ENCODE results near the gene SMIM44. TPM values are rescaled to one million over a fixed set of nuclear protein-coding genes. Genes with fewer than 3 reads are reported as not detected.

Gene SMIM44
- total and polyA plus RNA-seq, 9 of the 15 experiments (the other 6 are each of a cell fraction or from before 2014, with no cell fraction given) = not detected

DNA sequence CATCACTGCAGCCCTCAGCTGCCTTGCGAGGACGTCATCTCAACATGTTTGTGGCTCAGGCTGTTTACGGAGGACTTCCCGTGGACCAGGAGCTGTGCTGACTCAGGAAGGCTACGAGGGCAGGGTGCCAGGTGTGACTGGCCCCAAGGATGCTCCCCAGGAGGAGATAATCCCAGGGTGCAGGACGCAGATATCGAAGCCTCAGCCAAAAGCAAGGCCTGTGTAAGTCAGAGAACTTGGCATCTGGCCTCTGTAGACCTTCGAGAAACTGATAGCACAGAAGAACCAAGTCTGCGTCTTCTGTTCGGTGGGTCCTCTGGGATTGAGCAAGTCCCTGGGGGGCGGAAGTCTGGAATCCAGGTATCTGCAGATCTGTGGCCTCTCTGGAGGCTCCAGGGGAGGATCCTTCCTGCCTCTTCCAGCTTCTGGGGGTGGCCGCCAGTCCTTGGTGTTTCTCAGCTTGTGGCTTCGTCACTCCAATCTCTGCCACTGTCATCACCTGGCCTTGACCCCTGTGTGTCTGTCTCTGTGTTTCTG, 19.9 kb upstream of the SMIM44 start (continued):
- TF ChIP-seq ZNF140 (CRISPR knock-in tag; IDR thresholded peaks at IDR 0.05) (no peak), SMARCC2 (IDR thresholded peaks at IDR 0.05; ENCODE audit: low read depth) (no peak), MTF1 (CRISPR knock-in tag; IDR thresholded peaks at IDR 0.05; ENCODE audit: borderline replicate concordance) (no peak), GATA2 (CRISPR knock-in tag; IDR thresholded peaks at IDR 0.05) (no peak), IRF1 (CRISPR knock-in tag; IDR thresholded peaks at IDR 0.05; ENCODE audit: borderline replicate concordance) (no peak), RUNX1 (IDR thresholded peaks at IDR 0.05; ENCODE audit: low read depth) (no peak), ZNF444 (CRISPR knock-in tag; IDR thresholded peaks at IDR 0.05) (no peak), ZNF639 (CRISPR knock-in tag; conservative IDR thresholded peaks at IDR 0.05 in 1 of 2, IDR thresholded peaks at IDR 0.05 in 1 of 2) (0 out of 4 replicates have a peak, but pooled peaks of 1 of the 2 experiments have one; percentile 34), POLR3A (IDR thresholded peaks at IDR 0.05; ENCODE audit: borderline replicate concordance, extremely low read depth, insufficient read depth, insufficient read length) (no peak), YBX1 (IDR thresholded peaks at IDR 0.05) (no peak), HOXB6 (CRISPR knock-in tag; IDR thresholded peaks at IDR 0.05; ENCODE audit: borderline replicate concordance) (no peak), ZNF174 (CRISPR knock-in tag; IDR thresholded peaks at IDR 0.05) (no peak), HNRNPL (IDR thresholded peaks at IDR 0.05; ENCODE audit: low read depth, low read length) (no peak), ZNF280B (CRISPR knock-in tag; IDR thresholded peaks at IDR 0.05) (no peak), ETV6 (IDR thresholded peaks at IDR 0.05; ENCODE audit: borderline replicate concordance in 1 of 2, low read depth in 2 of 2, low read length in 1 of 2) (no peak), ETV6 (CRISPR knock-in tag; IDR thresholded peaks at IDR 0.05; ENCODE audit: borderline replicate concordance) (no peak), ZNF217 (CRISPR knock-in tag; IDR thresholded peaks at IDR 0.05) (no peak), PRDM10 (IDR thresholded peaks at IDR 0.05; ENCODE audit: partially characterized antibody) (no peak), PURB (CRISPR knock-in tag; IDR thresholded peaks at IDR 0.05; ENCODE audit: low read depth) (no peak), LARP7 (IDR thresholded peaks at IDR 0.05) (no peak)
- TF ChIP-seq, protein P1, sequence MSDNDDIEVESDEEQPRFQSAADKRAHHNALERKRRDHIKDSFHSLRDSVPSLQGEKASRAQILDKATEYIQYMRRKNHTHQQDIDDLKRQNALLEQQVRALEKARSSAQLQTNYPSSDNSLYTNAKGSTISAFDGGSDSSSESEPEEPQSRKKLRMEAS (CRISPR knock-in tag; IDR thresholded peaks at IDR 0.05) = no peak

Data from K562 (cell line).